ENCODE measurements around the gene BIN2. TPM values are rescaled to one million over a fixed set of nuclear protein-coding genes. Genes with fewer than 3 reads are reported as not detected.

The BIN2 gene
- total and polyA plus RNA-seq, 10 of the 15 experiments (the other 5 are each of a cell fraction or from before 2014, with no cell fraction given), result 8.6 to 42.9 (median 32.1) TPM

- TF ChIP-seq ZNF687 (IDR thresholded peaks at IDR 0.05) (0 out of 2 replicates have a peak, but pooled peaks have one; percentile 40), NFYB (IDR thresholded peaks at IDR 0.05; ENCODE audit: insufficient read depth, low read depth, low read length) (no peak), CREM (IDR thresholded peaks at IDR 0.05; ENCODE audit: low read depth) (peak; percentile 96), POLR2AphosphoS5 (IDR thresholded peaks at IDR 0.05; ENCODE audit: low read length) (peak; percentile 57; the same call in 1 of the 2 replicates), JUNB (IDR thresholded peaks at IDR 0.05) (peak; percentile 75), MYB (IDR thresholded peaks at IDR 0.05; ENCODE audit: borderline replicate concordance, low read depth, low read length) (no peak), WRNIP1 (IDR thresholded peaks at IDR 0.05; ENCODE audit: borderline replicate concordance, low read depth, low read length) (no peak), ZNF384 (IDR thresholded peaks at IDR 0.05; ENCODE audit: borderline replicate concordance, low read depth, low read length) (no peak), STAT1 (conservative IDR thresholded peaks at IDR 0.05) (no peak), E2F4 (IDR thresholded peaks at IDR 0.05; ENCODE audit: low read depth, low read length) (no peak), GABPA (IDR thresholded peaks at IDR 0.05; ENCODE audit: low read depth) (peak; percentile 85), ELK1 (IDR thresholded peaks at IDR 0.05; ENCODE audit: low read depth, low read length) (0 out of 2 replicates have a peak, but pooled peaks have one; percentile 24), KAT2A (conservative IDR thresholded peaks at IDR 0.05; ENCODE audit: control insufficient read depth, low read depth, low read length) (no peak), CEBPB (IDR thresholded peaks at IDR 0.05; ENCODE audit: borderline replicate concordance in 1 of 2, low read depth in 2 of 2, low read length in 2 of 2) (peak in 1 of 2 experiments; percentile 98; a peak in 2 of 4 replicates), USF2 (IDR thresholded peaks at IDR 0.05; ENCODE audit: borderline replicate concordance, low read depth, low read length) (no peak), E4F1 (IDR thresholded peaks at IDR 0.05; ENCODE audit: borderline replicate concordance, partially characterized antibody) (no peak), EED (IDR thresholded peaks at IDR 0.05; ENCODE audit: low read depth) (peak; percentile 98), MXI1 (IDR thresholded peaks at IDR 0.05; ENCODE audit: low read depth, low read length) (no peak), CHD4 (IDR thresholded peaks at IDR 0.05) (no peak)
These were observed 44.9 kb upstream of the BIN2 start (continued) for GRCh38 chr12:51368640-51369517.
